ENCODE results near the gene ZNF407.
"Not testable (repeated sequence)": the region's sequence is repeated elsewhere in the genome, so short reads cannot be mapped to it uniquely, and the experiment has no call there.

Gene ZNF407

DNA sequence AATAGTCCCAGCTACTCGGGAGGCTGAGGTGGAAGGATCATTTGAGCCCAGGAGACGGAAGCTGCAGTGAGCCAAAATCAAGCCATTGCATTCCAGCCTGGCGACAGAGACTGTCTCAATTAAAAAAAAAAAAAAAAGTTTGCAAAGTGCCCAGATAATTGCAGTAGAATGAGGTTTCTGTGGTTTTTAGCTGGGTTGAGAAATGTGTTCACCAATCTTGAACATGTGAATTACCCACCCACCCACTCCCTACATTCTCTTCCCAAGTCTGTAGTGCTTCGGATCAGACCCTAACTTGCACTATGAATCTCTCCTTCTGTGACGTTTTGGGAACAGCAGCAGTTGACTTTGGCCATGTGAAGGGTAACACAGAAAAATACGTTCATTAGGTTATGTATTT lies 363.9 kb downstream of the ZNF407 start:
- H3K4me3 ChIP-seq (ENCODE audit: low read depth, low read length) = no peak overlapping the region
- TF ChIP-seq, protein P1, sequence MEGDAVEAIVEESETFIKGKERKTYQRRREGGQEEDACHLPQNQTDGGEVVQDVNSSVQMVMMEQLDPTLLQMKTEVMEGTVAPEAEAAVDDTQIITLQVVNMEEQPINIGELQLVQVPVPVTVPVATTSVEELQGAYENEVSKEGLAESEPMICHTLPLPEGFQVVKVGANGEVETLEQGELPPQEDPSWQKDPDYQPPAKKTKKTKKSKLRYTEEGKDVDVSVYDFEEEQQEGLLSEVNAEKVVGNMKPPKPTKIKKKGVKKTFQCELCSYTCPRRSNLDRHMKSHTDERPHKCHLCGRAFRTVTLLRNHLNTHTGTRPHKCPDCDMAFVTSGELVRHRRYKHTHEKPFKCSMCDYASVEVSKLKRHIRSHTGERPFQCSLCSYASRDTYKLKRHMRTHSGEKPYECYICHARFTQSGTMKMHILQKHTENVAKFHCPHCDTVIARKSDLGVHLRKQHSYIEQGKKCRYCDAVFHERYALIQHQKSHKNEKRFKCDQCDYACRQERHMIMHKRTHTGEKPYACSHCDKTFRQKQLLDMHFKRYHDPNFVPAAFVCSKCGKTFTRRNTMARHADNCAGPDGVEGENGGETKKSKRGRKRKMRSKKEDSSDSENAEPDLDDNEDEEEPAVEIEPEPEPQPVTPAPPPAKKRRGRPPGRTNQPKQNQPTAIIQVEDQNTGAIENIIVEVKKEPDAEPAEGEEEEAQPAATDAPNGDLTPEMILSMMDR (IDR thresholded peaks at IDR 0.05; ENCODE audit: control insufficient read depth, extremely low read depth, insufficient read depth) = no peak
- no peak for DNase-seq (ENCODE audit: low read depth)

DNA sequence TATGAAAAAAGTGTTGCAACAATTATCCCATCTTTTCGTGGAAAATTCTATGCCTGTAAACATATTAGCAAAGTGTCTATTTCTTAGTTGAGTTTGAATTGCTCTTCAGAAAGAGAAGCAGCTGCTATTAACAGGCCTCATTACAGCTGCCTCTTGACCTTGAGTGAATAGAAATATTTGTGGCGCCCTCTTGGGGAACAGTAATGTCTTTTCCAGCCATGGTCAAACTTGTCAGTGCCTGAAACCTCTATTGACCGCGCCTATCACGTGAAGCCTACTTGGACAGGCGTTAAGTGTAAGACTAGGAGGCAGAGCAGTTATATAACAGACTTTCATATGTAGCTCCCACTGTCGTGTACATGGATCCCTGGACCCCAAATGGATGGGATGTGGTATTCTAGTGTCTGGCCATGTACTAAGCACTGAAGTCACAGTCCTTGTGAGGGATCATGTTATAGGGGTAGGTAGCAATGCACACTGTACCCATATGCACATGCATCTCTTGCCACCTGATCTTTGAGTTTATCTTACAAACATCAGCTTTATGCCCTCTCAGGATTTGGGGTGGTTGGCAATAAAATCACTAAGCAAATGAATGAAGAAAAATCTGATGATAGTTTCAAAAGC lies 366.3 kb downstream of the ZNF407 start:
- TF ChIP-seq, protein P1 (IDR thresholded peaks at IDR 0.05; ENCODE audit: control insufficient read depth, extremely low read depth, insufficient read depth) = peak; percentile 74
- DNase-seq (ENCODE audit: low read depth) = peak; percentile 48
- no peak overlapping the region for H3K4me3 ChIP-seq (ENCODE audit: low read depth, low read length)

DNA sequence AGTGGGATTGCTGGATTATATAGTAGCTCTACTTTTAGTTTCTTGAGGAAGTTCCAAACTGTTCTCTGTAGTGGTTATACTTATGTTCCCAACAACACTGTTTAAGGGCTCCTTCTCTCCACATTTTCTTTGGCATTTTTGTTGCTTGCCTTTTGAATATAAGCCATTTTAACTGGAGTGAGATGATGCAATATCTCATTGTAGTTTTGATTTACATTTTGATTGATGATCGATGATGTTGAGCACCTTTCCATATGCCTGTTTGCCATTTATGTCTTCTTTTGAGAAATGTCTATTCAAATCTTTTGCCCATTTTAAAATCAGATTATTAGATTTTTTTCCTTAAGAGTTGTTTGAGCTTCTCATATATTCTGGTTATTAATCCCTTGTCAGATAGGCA lies 368.0 kb downstream of the ZNF407 start:
- H3K4me3 ChIP-seq (ENCODE audit: low read depth, low read length) = no peak overlapping the region
- no peak for DNase-seq (ENCODE audit: low read depth)
- TF ChIP-seq, protein P1 (IDR thresholded peaks at IDR 0.05; ENCODE audit: control insufficient read depth, extremely low read depth, insufficient read depth) = no peak

DNA sequence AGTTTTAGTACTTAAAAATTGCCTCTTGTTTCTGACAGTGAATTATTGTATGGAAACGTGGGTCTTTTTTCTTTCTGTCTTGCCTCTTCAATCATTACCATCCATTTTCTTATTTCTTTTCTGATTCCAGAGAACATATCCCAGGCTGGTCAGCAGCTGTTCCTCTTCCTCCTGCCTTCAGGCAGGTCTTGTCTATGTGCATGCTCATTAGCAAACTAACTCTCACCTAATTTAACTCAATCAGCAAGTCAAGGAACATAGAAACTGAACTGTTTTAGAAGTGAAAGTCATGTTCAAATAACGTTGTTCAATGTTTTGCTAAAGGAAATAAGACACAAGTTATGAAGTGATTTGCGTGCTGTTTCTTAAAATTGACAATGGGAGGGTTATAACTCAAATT lies 369.8 kb downstream of the ZNF407 start:
- no peak overlapping the region for H3K4me3 ChIP-seq (ENCODE audit: low read depth, low read length)
- TF ChIP-seq, protein P1 (IDR thresholded peaks at IDR 0.05; ENCODE audit: control insufficient read depth, extremely low read depth, insufficient read depth) = no peak
- DNase-seq (ENCODE audit: low read depth) = no peak

DNA sequence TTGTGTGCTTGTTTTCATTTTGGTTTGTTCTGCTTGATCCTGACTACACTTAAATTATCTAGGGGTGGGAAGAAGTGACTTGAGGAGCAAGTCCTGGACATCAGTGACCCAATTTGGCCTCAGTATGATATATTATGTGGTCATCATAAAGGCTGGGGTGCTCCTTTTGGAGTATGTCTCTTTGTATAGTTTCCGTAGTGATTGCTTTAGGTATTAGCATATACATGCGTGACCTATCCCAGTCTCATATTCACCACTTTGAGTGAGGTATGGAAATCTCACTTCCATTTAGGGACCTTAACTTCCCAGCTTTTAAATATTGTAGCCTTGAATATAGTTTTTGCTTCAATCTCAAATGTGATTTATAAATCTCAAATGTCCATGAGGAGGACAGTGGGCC lies 370.3 kb downstream of the ZNF407 start:
- H3K4me3 ChIP-seq (ENCODE audit: low read depth, low read length) = no peak overlapping the region
- DNase-seq (ENCODE audit: low read depth) = no peak
- TF ChIP-seq, protein P1 (IDR thresholded peaks at IDR 0.05; ENCODE audit: control insufficient read depth, extremely low read depth, insufficient read depth) = no peak

DNA sequence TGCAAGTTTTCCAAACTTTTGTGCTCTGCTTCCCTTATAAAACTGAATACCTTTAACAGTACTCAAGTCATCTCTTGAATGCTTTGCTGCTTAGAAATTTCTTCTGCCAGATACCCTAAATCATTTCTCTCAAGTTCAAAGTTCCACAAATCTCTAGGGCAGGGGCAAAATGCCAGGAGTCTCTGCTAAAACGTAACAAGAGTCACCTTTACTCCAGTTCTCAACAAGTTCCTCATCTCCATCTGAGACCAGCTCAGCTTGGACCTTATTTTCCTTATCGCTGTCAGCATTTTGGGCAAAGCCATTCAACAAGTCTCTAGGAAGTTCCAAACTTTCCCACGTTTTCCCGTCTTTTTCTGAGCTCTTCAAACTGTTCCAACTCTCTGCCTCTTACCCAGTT lies 373.7 kb downstream of the ZNF407 start:
- DNase-seq (ENCODE audit: low read depth); H3K4me3 ChIP-seq (ENCODE audit: low read depth, low read length): not testable (repeated sequence)

GRCh38 chr18:74971776-74972175 lies 374.1 kb downstream of the ZNF407 start:
- not testable (repeated sequence) for H3K4me3 ChIP-seq (ENCODE audit: low read depth, low read length); DNase-seq (ENCODE audit: low read depth)

DNA sequence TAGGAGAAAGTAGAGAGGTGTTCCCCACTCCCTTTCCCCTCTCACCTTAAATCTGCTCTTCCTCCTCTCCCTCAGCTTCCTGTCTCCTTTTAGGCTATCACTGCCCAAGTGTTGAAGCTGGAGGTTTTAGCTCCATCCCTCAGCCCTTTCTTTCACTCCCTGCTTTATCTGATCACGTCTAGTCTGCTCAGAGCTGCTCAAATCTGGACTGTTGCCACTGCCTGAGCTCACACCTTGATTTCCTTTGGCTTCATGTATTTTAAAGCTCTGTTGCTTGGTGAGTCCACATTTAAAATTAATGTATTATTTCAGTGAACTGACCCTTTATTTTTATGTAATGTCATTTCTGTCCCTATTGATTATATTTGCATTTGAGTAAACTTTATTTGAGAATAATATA lies 374.7 kb downstream of the ZNF407 start:
- no peak for DNase-seq (ENCODE audit: low read depth)
- H3K4me3 ChIP-seq (ENCODE audit: low read depth, low read length) = no peak overlapping the region
- TF ChIP-seq, protein P1 (IDR thresholded peaks at IDR 0.05; ENCODE audit: control insufficient read depth, extremely low read depth, insufficient read depth) = no peak
